Measurements from ENCODE around the gene C1QTNF6.

C1QTNF6 gene

GRCh38 chr22:37141971-37142370 is 46.1 kb downstream of the C1QTNF6 start:
- no peak for DNase-seq (ENCODE audit: low read depth in 2 of 2)

DNA sequence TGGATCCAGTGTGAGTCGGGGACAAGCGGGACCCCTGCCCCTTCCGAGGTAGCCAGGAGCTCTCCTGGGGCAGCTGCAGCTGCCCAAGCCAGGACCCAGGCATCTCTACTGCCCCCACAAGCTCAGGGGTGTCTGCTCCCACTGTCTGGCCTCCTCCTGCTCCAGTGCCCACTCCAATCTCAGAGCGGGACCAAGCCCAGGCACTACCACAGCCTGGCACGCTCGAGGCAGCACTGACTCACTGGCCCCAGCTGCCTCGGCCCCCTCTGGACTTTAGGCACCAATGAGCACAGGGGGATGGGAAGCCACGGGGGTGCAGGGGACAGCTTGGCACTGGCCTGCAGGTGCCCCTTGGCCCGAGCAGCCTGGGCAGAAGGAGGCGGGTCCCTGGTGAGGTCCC is 46.6 kb downstream of the C1QTNF6 start:
- no peak for DNase-seq (ENCODE audit: low read depth in 2 of 2)

GRCh38 chr22:37140686-37141323 is 47.2 kb downstream of the C1QTNF6 start:
- no peak for DNase-seq (ENCODE audit: low read depth in 2 of 2)

DNA sequence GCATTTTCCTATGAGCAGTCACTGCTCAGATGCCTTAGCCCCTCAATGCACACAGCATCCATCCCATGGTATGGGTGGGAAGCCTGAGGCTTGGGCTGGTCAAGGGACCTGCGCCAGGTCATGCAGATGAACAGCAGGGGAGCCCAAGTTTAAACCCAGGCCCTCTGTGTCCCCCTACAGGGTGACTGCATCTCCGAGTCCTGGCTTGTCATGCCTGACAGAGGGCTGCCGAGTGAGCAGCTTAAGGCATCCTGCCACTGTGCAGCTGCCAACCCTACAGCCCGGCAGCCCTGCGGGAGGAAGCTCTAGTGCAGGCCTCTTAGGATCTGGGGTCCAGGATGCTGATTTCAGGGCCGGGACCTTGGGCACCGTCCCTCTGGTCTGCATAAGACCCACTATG is 48.3 kb downstream of the C1QTNF6 start:
- DNase-seq (ENCODE audit: low read depth in 2 of 2): no peak

DNA sequence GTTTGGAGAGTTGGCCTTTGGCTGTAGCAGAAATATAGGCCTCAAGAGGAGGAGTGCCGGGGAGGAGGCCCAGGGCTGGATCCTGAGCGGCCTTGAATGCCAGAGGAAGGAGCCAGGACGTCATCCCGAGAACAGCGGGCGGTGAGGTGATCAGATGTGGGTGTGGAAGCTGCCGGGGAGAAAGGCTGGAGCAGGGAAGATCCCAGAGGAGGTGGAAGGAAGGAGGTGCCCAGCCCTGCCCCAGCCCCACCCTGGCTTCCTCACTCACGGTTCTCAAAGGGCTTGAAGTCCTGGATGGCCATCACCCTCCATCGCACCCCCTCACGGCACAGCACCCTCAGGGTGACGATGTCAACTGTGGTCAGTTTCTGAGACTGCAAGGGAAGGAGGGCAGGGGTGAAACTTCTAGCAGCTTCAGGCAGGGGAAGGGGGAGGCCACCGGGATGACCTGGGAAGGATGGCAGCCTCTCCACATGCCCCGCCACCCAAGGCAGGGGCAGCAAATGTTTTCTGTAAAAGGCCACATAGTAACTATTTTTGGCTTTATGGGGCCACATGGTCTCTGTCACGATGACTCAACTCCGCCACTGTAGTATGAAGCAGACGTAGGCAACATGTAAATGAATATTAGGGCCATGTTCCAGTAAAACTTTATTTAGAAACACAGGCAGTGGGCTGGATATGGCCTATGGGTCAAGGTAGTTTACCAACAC is 49.0 kb downstream of the C1QTNF6 start:
- no peak for DNase-seq (ENCODE audit: low read depth in 2 of 2)

DNA sequence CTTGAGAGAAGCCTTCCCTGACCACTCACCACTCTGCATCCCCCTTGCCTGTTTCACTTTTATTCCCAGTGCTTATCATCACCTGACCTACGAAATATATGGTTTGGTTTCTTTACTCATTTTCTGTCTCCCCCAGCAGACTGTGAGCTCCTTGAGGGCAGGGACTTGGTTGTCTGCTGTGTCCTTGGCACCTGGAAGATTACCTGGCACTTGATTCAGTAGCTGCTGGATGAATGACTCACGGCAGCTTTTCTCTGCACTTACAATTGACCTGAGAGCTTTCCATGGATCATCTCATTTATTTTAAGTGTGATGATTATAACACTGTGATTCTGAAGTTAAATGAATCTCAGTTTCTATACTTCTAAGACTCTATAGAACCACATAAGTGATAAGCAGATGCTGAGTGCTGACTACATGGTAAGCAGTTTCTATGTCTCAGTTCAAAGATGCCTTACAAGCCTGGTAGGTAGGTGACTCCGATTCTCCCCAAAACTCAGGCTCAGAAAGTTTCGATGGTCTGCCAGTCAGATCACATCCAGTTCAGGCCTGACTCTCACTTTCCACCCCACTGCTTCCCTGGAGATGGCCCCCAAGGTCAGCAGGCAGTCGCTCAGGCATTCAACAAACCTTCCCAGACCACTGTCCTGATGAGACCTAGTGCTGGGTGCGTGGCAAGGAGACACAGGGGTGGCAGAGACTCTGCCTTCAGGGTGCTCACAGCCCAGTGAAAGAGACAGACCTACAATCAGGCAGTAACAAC is 50.0 kb downstream of the C1QTNF6 start:
- DNase-seq (ENCODE audit: low read depth in 2 of 2): no peak

- DNase-seq (ENCODE audit: low read depth in 2 of 2): no peak
Observed at GRCh38 chr22:37137131-37137530, 50.9 kb downstream of the C1QTNF6 start.

DNA sequence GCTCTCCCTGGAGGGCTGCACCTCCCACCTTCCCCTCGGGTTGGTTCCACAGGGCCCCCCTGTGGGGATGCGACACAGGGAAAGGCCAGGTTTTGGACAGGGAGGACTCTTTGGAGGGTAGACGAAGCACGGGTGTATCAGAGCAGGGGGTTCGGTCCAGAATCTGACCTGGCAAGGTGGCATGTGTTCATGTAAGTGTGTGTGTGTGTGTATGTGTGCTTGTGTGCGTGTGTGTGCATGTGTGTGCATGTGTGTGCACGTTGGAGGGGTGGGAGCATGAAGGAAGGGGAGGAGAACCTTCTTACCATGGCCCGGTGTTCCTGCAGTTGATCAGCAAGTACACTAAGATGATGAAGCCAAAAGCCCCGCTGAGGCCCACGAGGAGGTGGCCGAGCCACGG is 53.0 kb downstream of the C1QTNF6 start:
- no peak for DNase-seq (ENCODE audit: low read depth in 2 of 2)

- no peak for DNase-seq (ENCODE audit: low read depth in 2 of 2)
Observed at GRCh38 chr22:37133304-37134018, 54.6 kb downstream of the C1QTNF6 start.

DNA sequence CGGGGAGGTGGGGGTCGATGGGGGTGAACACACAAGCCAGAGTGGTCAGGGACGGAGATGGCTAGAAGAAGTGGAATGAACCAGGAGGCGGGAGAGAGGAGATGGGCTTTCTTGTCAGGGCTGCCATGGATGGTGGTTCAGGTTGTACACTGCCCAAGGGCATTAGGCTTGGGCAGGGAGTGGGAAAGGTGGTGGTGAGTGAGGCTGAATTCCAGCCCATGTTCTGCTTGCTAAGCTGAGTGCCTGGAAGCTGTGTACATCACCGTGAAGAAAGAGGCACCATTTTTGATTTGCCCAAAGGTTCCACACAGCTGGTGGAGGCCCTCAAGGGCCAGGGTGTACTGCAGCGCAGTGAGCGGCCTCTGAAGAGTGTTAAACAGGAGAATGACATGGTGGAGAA is 55.3 kb downstream of the C1QTNF6 start:
- no peak for DNase-seq (ENCODE audit: low read depth in 2 of 2)

Data from activated CD8-positive, alpha-beta memory T cell treated with anti-CD3 and anti-CD28 coated beads for 4 hours (primary cell).